Right lobe of liver (tissue), 4 donors: ENCODE results near the gene RACK1.

ENCODE experiments used
- POLR2A ChIP-seq: fragments of 450-650 bp; IDR thresholded peaks from one replicate; pipeline ENCODE4 v1.6.1; 2017; ENCODE audit warnings: antibody characterized with exemption, mild to moderate bottlenecking
- TF ChIP-seq, protein P1 (sequence below), 4 donors: fragments of 200-600 bp in 3 of 4; fragments of 450-650 bp in 1 of 4; IDR thresholded peaks; one replicate each; pipeline versions ENCODE4 v1.5.1 to v1.8.0; 2016 to 2022; ENCODE audit warnings: antibody characterized with exemption in 4 of 4, mild to moderate bottlenecking in 2 of 4
- donor health status: DM: no; HTN: no; CAD: no.
- donor health status: DM: no; HTN: no; CAD: no.
- donor health status: DM: no; HTN: yes; CAD: no.

DNA sequence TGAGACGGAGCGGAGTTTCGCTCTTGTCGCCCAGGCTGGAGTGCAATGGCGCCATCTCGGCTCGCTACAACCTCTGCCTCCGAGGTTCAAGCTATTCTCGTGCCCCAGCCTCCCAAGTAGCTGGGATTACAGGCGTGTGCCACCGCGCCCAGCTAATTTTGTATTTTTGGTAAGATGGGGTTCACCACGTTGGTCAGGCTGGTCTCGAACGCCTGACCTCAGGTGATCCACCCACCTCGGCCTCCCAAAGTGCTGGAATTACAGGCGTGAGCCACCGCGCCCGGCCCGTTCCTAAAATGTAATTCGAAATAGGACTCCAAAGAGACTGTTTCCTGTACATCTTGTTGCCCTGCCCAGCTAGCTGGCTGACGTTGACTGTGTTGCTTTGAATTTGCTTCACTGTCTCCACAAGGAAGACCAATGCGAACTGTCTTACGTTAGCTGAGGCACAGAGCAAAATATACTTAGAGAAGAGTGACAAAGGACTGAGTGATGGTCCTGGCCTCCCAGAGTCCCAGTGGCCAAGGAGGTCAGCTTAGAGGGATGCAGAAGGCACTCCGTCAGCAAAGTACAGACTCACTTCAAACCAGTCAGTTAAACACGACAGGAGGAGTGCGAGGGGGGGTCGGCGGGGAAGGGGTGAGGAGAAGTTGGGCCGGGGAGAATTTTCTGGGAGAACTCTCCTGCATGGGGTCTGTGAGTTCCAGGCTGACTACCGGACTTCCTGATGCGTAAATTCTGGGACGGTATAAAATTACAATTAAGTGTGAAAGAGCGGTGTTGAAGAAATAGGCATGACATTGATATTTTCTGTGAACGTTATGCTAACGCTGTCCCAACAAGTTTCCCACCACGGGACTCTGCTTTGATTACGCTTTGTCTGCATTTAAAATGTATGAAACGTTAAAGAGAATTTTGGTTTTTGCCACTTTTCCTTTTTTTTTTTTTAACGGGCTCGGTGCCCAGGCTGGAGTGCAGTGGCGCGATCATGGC, 27.4 kb downstream of the RACK1 start:
- TF ChIP-seq, protein P1, sequence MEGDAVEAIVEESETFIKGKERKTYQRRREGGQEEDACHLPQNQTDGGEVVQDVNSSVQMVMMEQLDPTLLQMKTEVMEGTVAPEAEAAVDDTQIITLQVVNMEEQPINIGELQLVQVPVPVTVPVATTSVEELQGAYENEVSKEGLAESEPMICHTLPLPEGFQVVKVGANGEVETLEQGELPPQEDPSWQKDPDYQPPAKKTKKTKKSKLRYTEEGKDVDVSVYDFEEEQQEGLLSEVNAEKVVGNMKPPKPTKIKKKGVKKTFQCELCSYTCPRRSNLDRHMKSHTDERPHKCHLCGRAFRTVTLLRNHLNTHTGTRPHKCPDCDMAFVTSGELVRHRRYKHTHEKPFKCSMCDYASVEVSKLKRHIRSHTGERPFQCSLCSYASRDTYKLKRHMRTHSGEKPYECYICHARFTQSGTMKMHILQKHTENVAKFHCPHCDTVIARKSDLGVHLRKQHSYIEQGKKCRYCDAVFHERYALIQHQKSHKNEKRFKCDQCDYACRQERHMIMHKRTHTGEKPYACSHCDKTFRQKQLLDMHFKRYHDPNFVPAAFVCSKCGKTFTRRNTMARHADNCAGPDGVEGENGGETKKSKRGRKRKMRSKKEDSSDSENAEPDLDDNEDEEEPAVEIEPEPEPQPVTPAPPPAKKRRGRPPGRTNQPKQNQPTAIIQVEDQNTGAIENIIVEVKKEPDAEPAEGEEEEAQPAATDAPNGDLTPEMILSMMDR (IDR thresholded peaks at IDR 0.05), result no peak
- TF ChIP-seq POLR2A, result no peak
